Measurements from ENCODE around the gene MTG2. TPM values are rescaled to one million over a fixed set of nuclear protein-coding genes. Genes with fewer than 3 reads are reported as not detected.

MTG2 gene
- total and polyA plus RNA-seq, 2 of the 8 experiments (the other 6 are each of a cell fraction or from before 2014, with no cell fraction given): 14.4 to 22.8 TPM

- Histone ChIP-seq H2AFZ (ENCODE audit: low read length) (peak within 1 kb of the TSS; percentile 85), H2BK15ac (ENCODE audit: low read length) (no peak within 1 kb of the TSS), H4K20me1 (replicated peaks in 1 of 2; ENCODE audit: control insufficient read depth in 1 of 2, insufficient read depth in 2 of 2, low read length in 2 of 2) (peaks cover 10 to 17% of the 10 kb centered on the region in 2 experiments), H3K79me2 (ENCODE audit: control insufficient read depth in 1 of 2, insufficient read depth in 2 of 2, low read length in 2 of 2) (peaks cover 6 to 41% of the 10 kb centered on the region in 2 experiments; a peak in 3 of 4 replicates), H4K8ac (ENCODE audit: extremely low read depth, insufficient read depth, low read length) (no peak within 1 kb of the TSS), H3K4me3 (ENCODE audit: extremely low read depth in 1 of 4, insufficient read depth in 2 of 4, low read depth in 3 of 4, low read length in 4 of 4) (peak within 1 kb of the TSS; percentile 72 to 90 (median 74)), H3K23ac (ENCODE audit: insufficient read length) (no peak within 1 kb of the TSS), H2BK20ac (ENCODE audit: low read length) (no peak within 1 kb of the TSS), H2BK120ac (replicated peaks; ENCODE audit: low read depth, low read length) (no peak within 1 kb of the TSS), H2BK12ac (ENCODE audit: low read depth, low read length) (no peak within 1 kb of the TSS), H3K27me3 (replicated peaks in 1 of 4; ENCODE audit: control insufficient read depth in 3 of 4, extremely low read depth in 1 of 4, insufficient read depth in 3 of 4, low read length in 3 of 4) (0 out of 7 replicates have a peak, but pooled peaks cover 0 to 3% (median 0%) of the 10 kb centered on the region in 4 experiments), H3K56ac (replicated peaks; ENCODE audit: insufficient read length, low read depth, low read length) (no peak within 1 kb of the TSS), H3K4ac (replicated peaks; ENCODE audit: insufficient read length, low read depth, low read length) (no peak within 1 kb of the TSS), H3K79me1 (ENCODE audit: low read depth, low read length) (peaks cover 16% of the 10 kb centered on the region), H2BK5ac (ENCODE audit: low read depth, low read length) (peak within 1 kb of the TSS; percentile 80; the same call in 1 of the 2 replicates), H3K27ac (ENCODE audit: low read depth, low read length) (no peak within 1 kb of the TSS), H3K18ac (ENCODE audit: extremely low read depth, low read length) (peak within 1 kb of the TSS; percentile 38; the same call in 1 of the 2 replicates), H4K5ac (ENCODE audit: insufficient read length, low read depth, low read length) (no peak within 1 kb of the TSS), H3K4me2 (ENCODE audit: insufficient read depth in 1 of 2, low read depth in 2 of 2, low read length in 2 of 2) (peak within 1 kb of the TSS; percentile 89 to 91), H2AK5ac (ENCODE audit: low read depth, low read length) (no peak within 1 kb of the TSS), H3K36me3 (ENCODE audit: control insufficient read depth in 2 of 4, insufficient read depth in 4 of 4, low read length in 3 of 4) (peaks cover 0 to 2% (median 0%) of the 10 kb centered on the region in 4 experiments; a peak in 1 of 8 replicates), H3K9me3 (ENCODE audit: insufficient read depth in 2 of 2, low read depth in 1 of 2, low read length in 1 of 2) (peaks cover 0 to 2% of the 10 kb centered on the region in 2 experiments; a peak in 1 of 4 replicates), H3K14ac (ENCODE audit: insufficient read length) (no peak within 1 kb of the TSS), H3K9ac (replicated peaks in 1 of 4; ENCODE audit: extremely low read depth in 1 of 4, low read depth in 3 of 4, low read length in 3 of 4) (peak within 1 kb of the TSS in 2 of 4 experiments; percentile 36 to 86; a peak in 4 of 7 replicates), H3K23me2 (ENCODE audit: low read depth, low read length) (peaks cover 2% of the 10 kb centered on the region; the same call in 1 of the 2 replicates), H4K91ac (replicated peaks; ENCODE audit: insufficient read length, low read length) (no peak within 1 kb of the TSS), H3K4me1 (replicated peaks in 1 of 4; ENCODE audit: control insufficient read depth in 3 of 4, insufficient read depth in 4 of 4, low read length in 3 of 4) (peaks cover 0 to 9% (median 6%) of the 10 kb centered on the region in 4 experiments; a peak in 5 of 7 replicates)
- FAIRE-seq: peak; percentile 57
- WGBS, 2 experiments (ENCODE audit: extremely low coverage in 1 of 2, insufficient coverage in 1 of 2, insufficient read length in 1 of 2, insufficient replicate concordance in 2 of 2, low coverage in 1 of 2, low lambda C conversion rate in 2 of 2, missing lambda C conversion rate in 1 of 2): 11% methylated on average over 30 of the region's 55 CpGs; no CpG with 5 or more reads in 1 of the 2 experiments
- peak; percentile 98 to 100 for DNase-seq (ENCODE audit: low read depth in 1 of 2, low spot score in 2 of 2)
- CTCF ChIA-PET (ENCODE audit: partially characterized antibody): no interaction called here
- POLR2A ChIA-PET (ENCODE audit: partially characterized antibody): interaction anchor here (0.9 to 2.6 kb wide), 4 partner anchors 12 to 116 kb away, joined by 3 to 7 read pairs (median 3); partner anchors contain the start of gene LSM14B
- TF ChIP-seq RXRA (IDR thresholded peaks at IDR 0.05; ENCODE audit: insufficient read depth, low read depth, low read length) (no peak), CBX5 (IDR thresholded peaks at IDR 0.05; ENCODE audit: low read depth, low read length) (no peak), SP4 (IDR thresholded peaks at IDR 0.05; ENCODE audit: low read length) (peak; percentile 82; the same call in 1 of the 2 replicates), USF2 (IDR thresholded peaks at IDR 0.05; ENCODE audit: low read length) (peak; percentile 73), CTCF (IDR thresholded peaks at IDR 0.05; ENCODE audit: control extremely low read depth in 1 of 3, insufficient read depth in 1 of 3, low read depth in 1 of 3, low read length in 3 of 3) (no peak)
Observed at GRCh38 chr20:62237801-62238568, 55.2 kb downstream of the MTG2 start, which contains the start of gene OSBPL2. TSS of gene OSBPL2 (plus strand) at chr20:62238521. CDS start at chr20:62256185, 17,664 bp downstream.
